GM19023 (cell line): ENCODE data around the gene KCMF1.

Source experiments
- ATAC-seq: cut with Tn5 transposase; IDR thresholded peaks from one replicate; pipeline ENCODE4 v1.9.1; 2021; ENCODE audit warnings: mild to moderate bottlenecking, moderate library complexity; ENCODE audit not compliant: unreplicated experiment

The KCMF1 gene

DNA sequence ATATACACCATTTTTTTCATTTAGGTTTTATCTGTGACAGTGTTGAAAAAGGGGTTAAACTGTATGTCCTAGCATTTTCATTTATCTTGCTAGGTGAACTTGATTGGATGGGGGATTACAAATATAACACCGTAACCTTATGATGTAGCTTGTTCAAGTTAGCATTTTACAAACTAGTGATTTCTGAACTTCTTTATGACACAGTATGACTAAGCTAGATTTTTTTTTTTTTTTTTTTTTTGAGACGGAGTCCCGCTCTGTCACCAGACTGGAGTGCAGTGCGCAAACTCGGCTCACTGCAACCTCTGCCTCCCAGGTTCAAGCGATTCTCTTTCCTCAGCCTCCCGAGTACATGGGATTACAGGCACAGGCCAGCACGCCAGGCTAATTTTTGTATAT, 47.1 kb downstream of the KCMF1 start:
- ATAC-seq, result no peak

DNA sequence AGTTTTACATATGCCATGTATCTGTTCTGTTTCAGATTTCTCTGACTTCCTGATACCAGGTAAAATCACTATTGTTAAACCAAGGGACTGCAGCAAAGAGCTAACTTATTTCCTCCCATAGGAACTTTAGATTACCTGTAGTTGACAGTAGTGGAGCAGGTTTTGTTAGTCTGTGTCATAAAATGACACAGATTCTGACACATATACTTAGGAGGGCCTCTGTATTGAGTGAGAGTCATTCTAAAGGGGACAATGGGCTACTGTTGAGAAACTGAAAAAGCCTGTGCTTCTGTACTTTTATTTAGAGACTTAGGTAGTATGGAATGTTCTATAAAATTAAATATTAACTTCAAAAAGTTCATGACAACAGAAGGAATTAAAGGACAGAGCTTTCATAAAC, 48.2 kb downstream of the KCMF1 start:
- ATAC-seq, result no peak

DNA sequence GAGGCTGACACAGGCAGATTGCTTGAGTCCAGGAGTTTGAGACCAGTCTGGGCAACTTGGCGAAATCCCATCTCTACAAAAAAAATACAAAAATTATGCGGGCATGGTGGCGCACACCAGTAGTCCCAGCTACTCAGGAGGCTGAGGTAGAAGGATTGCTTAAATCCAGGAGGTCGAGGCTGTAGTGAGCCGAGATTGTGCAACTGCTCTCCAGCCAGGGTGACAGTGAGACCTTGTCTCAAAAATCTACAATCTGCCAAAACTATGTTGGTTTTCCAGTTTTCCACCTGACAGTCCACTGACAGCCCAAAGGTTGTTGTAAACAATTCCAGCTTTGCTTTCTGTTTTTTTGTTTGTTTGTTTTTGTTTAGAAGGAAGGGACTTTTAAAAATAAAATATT, 51.3 kb downstream of the KCMF1 start:
- no peak for ATAC-seq

DNA sequence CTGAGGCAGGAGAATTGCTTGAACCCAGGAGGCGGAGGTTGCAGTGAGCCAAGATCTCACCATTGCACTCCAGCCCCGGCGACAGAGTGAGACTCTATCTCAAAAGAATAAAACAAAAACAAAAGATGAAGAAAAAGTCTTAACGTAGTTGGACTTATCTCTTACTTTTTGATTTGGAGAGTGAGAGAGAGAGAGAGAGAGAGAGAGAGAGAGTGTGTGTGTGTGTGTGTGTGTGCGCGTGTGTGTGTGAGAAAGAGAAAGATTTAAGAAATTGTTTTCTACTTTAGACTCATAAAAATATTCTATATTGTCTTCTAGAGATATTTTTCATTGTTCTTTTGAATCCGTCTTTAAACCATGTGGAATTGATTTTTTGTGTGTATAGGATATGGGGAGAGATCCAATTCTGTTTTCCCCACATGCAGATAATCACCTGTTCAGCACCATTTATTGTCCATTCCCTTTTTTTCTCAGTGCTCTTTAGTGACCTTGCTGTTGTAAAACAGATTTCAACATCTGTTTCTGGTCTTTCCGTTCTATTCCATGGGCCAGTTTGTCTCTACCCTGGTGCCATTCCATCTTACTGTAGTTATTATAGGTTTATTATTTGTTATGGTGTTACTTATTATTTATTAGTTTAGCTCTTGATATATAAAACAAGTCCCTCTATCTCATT, 53.5 kb downstream of the KCMF1 start:
- ATAC-seq, result no peak

DNA sequence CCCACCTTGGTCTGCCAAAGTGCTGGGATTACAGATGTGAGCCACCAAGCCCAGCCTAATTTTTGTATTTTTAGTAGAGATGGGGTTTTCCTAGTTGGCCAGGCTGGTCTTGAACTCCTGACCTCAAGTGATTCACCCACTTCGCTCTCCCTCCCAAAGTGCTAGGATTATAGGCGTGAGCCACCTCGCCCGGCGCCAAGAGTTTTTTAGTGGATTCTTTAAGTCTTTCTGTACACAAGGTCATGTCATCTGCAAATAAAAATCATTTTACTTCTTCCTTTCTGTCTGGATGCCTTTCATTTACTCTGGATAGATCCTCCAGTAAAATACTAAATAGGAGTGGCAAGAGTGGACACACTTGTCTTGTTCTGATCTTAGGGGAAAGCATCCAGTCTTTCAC, 61.7 kb downstream of the KCMF1 start:
- ATAC-seq, result no peak

DNA sequence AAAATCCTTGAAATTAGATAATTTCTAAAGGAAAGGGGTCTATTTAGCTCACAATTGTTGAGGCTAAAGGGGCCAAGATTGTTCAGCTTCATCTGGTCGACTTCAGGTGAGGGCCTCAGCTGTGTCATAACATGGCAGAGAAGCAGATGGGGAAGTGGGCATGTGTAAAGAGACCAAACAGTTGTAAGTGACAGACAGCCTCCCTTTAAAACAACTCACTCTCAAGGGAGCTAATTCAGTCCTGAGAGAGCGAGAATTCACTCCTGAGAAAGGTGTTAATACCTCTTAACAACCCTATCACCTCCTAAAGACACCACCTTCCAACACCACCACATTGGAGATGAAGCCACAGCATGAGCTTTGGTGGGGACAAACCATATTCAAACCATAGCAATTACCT, 62.4 kb downstream of the KCMF1 start:
- no peak for ATAC-seq

DNA sequence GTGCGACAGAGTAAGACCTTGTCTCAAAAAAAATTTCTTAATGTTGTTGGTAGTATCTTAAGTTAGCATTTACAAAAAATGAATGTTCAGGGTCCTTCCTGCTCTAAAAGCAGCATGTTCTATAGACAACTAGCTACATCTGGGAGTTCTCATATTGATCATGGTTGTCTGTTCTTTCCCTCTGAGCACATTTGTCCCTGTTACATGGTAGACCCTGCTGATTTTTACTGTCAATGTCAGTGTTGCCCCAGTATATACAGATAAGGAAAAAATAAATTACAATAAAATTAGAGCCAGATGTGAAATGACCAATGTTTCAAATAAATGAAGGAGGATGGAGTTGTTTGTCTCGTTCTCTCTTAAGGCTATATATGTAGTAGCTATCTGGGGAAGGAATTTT, 63.2 kb downstream of the KCMF1 start:
- no peak for ATAC-seq

DNA sequence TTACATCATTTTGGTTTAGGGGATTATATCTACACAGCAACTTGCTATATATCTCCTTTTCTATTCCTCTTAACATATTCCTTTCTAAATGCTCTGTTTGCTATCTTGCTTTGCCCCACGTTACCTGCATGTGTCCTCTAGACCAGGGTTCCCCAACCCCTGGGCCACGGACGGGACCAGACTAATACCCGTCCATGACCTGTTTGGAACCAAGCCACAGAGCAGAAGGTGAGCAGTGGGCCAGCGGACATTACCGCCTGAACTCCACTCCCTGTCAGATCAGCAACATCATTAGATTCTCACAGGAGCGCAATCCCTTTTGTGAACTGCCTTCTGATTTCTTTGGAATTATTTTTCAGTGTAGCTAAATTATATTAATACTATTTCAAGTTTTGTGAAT, 66.7 kb downstream of the KCMF1 start:
- ATAC-seq, result no peak

DNA sequence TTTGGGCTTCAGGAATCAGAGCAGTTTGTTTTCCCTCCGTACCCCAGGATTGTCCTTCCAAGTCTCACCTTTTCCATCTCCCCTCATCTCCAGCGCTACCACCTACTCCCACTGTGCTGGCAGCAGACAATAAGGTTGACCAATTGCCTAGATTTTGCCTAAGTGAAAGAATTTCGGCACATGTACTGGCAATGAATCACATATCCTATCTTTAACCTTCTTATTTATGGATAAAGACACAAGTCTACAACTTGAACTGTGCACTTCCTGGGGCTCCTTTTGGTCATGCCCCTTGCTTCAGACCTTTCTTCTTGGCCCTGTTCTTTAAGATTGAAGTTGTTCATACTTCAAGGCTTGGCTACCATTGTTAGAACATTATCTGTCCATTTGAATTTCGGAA, 71.4 kb downstream of the KCMF1 start:
- no peak for ATAC-seq

DNA sequence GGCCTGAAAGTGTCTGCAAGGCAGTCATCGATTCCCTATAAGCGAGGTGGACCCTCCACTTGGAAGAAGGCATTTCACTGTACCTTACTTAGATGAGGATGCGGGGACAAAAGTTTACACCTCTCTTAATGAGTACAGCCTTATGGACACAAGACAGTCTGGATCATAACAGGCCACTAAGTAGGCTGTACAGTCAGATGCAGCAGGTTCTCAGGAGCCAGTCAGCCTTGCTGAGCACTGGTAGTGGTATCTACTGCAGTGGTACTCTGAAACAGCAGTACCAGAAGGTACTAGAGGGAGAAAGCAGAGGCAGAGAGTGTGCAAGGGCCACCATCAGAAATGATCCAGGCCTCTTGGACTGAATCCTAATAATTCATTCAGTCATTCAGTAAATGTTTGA, 77.6 kb downstream of the KCMF1 start:
- ATAC-seq, result no peak

DNA sequence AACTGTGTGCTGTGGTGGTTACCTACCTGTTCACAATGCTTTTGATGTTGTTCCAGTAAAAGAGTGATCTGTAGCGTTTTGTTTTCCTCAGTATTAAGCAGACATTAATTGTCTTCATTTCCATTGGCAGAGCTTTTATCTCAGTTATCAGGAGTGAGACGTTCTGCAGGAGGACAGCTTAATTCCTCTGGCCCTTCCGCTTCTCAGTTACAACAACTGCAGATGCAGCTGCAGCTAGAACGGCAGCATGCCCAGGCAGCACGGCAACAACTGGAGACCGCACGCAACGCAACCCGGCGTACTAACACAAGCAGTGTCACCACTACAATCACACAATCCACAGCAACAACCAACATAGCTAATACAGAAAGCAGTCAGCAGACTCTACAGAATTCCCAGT, 78.3 kb downstream of the KCMF1 start:
- no peak for ATAC-seq

DNA sequence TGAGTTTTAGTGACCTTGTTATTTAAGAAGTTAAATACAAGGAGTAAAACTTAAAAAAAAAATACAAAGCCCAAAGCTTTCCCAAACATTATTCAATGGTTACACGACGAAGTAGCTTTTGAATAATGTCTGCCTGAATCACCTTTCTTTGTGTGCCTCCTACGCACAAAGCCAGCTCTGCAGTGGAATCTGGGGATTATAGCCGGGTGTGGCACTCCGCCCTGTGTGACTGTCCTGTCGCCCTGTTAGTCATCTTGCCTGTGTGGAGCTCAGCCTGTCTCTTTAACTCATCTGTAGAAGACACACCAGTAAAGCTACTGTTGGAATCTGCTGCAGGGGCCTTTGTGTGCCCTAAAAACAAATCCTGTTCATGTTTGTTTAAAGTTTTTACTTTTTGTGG, 82.8 kb downstream of the KCMF1 start:
- ATAC-seq, result no peak

DNA sequence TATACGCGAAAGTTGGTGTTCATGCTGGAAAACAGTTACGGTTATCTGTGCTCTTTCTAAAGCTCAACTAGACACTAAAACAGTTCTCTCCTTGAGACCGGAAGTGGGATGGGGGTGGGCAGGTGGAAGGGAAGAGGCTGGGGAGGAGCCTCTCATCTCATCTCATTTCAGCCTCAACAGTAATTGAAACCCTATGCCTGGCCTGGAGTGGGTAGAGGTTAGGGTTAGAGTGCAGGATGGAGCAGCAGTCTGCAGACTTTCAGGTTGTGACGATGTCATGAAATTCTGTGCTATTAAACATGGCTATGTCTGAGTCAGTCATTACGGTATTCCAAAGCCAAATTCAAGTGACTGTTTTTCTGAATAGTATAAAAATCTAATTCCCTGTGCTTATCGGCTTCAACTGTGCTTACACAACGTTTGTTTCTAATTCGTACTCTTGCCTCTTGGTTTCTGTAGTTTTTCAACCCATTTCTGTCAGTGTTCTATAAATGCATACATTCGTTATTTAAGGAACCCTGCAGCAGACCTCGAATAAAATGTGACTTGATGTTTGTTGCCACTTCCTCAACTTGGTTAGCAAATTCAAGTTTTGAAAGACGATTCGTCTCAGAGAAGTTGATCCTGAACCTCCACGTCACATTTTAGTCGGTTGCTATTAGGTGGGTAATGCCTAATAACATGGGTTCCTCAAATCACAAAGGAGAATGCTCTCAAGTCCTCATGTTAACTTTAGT, 86.4 kb downstream of the KCMF1 start:
- no peak for ATAC-seq

DNA sequence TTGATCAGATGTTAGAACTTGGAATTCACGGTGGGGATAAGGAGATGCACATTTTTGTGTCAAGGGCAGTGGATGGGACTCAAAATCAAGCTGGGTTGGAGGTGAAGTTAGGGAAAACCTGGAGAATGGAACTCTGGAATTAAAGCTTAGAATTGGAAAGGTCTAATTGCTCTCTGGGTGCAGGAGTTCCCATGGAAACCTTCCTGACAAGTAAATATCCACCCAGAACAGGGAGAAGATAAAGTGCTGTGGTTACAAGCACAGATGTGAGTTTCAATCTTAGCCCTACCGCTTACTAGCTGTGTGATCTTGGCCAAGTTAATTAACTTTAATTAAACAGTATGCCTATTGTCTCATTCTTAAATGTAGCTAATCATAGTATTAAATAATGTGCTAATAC, 90.9 kb downstream of the KCMF1 start:
- no peak for ATAC-seq

DNA sequence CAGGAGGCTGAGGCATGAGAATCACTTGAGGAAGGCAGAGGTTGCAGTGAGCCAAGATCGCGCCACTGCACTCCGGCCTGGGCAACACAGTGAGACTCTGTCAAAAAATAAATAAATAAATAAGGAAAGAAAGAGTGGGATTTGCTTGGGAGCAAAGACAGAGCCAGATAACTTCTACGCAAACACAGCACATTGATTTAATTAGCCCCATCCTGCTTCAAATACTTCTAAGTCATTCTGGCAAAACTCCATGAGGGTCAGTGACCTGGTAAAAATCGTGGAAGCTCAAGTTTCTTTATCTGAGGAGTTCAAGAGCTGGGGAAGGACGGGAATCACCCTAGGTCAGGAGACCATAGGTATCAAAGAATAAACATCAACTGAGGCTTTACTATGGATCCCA, 91.6 kb downstream of the KCMF1 start:
- no peak for ATAC-seq

DNA sequence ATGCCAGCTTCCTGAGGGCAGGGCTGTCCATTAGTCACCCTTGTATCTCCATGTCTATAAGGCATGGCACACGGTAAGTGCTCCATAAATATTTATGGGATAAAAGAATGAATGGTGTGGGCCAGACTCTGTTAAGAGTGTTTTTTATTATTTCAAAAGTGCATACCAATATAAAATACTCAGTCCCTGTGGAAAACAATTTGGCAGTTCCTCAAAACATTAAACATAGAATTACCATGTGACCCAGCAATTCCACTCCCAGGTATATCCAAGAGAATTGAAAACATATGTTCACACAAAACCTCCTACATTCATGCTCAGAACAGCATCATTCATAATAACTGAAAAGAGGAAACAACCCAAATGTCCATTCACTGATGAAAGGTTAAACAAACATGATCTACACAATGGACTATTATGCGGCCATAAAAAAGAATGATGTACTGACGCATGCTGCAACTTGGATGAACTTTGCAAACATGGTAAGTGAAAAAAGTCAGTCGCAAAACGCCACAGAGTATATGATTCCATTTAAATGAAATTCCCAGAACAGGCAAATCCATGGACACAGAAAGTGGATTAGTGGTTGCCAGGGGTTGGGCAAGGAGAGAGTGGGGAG, 93.1 kb downstream of the KCMF1 start:
- ATAC-seq, result no peak

DNA sequence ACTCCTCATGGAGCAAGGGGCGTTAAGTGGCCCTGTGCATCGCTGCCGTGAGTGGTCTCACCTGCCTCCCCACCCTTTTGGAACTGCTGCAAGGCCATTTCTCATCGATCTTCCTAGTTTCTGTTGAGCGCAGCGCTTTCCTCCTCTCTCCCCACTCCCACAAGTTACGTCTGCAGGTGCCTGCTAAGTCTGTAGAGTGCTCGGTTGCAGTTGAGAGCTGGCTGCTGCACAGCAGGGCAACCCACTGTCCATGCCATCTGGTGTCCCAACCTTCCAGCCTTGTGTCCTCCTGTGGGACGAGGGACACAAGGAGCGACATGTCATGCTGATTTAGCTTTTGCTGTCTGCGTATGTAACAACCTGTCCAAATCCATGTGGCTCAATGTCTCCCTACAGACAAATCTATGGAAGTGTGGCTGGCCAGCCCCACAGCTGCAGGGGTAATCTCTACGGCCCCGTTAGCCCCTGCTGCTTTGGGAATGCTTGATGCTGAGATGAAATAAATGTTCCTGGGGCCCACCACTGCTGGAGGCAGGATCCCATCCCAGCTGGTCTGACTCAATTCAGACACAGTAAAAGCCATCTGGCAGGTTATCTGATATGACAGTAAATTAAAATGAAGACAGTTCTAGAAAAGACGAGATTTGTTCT, 94.1 kb downstream of the KCMF1 start:
- ATAC-seq, result no peak

DNA sequence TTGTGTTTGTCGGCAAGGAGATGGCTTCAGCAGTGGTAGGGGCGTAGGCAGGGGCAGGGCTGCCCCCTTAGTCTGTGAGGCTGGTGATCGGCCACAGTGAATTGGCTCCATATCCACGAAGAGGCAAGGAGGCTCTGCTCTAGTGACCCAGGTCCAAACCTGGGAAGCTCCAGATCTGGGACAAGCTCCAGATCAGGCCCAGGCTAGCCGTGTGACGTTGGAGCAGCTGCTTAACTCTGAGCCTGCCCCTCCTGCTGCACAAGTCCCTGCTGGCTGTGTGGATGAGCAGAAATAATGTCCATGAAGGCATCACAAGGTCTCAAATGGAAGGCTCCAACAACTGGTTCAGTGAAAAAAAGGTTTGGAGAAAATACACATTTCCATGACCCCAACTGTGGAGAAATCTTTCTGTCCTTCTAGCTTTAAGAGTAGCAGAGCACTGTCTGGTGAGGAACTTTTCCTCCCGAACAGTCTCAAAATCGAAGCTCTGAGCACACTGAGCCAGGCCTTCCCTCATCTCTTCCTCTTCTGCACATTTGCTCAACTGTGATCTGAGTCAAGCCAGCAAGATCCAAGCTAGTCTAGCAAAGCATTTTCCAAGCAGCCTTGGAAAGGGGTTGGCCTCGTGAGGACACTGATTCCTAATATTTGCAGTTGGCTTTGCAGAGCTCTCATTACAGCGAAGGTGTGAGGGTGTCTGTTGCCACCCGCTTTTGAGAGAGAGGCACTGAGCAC, 95.2 kb downstream of the KCMF1 start:
- ATAC-seq, result no peak

DNA sequence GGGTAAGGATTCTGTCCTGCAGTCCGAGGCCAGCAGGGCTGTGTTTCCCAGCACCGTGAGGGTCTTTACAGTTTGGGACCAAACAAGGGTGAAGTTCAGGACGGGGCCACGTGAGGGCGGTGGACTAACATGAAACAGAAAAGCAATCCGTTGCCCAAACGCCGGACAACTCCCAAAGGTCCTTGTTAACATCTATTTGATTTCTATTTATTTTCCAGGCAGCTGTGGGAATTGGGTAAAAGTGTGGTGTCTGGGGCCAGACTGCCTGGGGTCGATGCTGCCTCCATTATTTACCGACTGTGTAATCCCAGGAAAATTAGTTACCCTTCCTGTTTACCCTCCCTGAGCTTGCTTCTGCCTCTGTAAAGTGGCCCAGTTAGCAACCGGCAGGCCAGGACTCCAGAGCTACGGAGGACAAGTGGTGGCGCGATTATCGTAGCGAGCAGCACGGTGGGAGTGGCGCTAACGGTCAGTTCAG, 96.0 kb downstream of the KCMF1 start:
- ATAC-seq, result peak; percentile 57

DNA sequence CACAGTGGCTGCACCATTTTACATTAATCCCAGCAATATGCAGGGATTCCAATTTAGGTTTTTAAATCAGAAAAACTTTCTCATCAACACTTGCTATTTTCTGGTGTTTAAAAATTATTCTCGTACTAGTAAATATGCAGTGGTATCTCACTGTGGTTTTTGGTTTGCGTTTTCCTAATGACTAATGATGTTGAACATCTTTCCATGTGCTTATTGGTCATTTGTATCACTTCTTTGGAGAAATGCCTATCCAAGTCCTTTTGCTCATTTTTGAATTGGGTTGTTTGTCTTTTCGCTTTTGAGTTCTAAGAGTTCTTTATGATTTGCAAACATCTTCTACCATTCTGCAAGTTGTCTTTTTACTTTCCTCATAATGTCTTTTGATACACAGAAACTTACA, 100.1 kb downstream of the KCMF1 start:
- no peak for ATAC-seq

DNA sequence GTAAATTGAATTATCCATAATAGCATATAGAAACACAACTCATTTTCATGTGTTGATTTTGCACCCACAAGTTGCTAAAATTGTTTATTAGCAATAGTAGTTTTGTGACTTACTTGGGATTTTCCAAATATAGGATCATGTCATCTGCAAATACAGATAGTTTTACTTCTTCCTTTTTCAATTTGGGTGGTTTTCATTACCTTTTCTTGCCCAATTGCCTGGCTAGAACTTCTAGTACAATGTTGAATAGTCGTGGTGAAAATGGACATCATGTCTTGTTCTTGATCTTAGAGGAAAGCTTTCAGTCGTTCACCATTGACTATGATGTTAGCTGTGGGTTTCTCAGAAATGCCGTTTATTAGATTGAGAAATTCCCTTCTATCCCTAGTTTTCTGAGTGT, 102.1 kb downstream of the KCMF1 start:
- no peak for ATAC-seq
